ENCODE results near the gene MUS81.
"Not testable (repeated sequence)": the region's sequence is repeated elsewhere in the genome, so short reads cannot be mapped to it uniquely, and the experiment has no call there.

Gene MUS81

DNA sequence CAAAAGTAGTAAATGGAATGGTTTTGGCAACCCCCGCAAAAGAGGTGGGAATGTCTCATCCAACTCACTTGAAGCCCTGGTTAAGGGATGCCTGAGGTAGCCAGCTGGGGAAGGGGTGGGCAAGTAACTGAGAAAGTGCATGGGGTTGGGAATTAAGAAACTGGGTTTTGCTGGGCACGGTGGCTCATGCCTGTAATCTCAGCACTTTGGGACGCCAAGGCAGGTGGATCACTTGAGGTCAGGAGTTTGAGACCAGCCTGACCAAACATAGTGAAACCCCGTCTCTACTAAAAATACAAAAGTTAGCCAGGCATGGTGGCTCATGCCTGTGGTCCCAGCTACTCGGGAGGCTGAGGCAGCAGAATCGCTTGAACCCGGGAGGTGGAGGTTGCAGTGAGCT lies 11.5 kb upstream of the MUS81 start:
- not testable (repeated sequence) for DNase-seq

DNA sequence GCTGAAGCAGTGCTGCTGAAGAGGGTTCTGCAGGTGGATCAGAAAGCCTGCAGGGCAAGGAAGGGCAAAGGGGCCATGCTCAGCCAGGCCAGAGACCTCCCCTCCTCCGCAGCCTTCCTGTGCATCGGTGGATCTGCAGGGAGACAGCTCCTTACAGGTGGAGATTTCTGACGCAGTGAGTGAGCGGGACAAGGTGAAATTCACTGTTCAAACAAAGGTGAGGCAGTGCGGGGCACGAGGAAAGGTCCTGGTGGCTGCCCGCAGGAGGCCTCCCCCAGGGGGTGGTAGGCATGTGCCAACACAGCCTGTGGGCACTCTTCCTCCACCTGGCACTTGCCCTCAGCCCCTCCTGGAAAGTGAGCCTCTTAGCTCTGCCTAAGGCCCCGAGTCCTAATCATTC lies 10.9 kb upstream of the MUS81 start:
- no peak for DNase-seq

- DNase-seq, result no peak
These were observed 10.4 kb upstream of the MUS81 start for GRCh38 chr11:65849771-65850216.

- DNase-seq, result no peak
These were observed 9.8 kb upstream of the MUS81 start for GRCh38 chr11:65850217-65851082.

- DNase-seq, result no peak
These were observed 9.1 kb upstream of the MUS81 start for GRCh38 chr11:65851083-65851579.

DNA sequence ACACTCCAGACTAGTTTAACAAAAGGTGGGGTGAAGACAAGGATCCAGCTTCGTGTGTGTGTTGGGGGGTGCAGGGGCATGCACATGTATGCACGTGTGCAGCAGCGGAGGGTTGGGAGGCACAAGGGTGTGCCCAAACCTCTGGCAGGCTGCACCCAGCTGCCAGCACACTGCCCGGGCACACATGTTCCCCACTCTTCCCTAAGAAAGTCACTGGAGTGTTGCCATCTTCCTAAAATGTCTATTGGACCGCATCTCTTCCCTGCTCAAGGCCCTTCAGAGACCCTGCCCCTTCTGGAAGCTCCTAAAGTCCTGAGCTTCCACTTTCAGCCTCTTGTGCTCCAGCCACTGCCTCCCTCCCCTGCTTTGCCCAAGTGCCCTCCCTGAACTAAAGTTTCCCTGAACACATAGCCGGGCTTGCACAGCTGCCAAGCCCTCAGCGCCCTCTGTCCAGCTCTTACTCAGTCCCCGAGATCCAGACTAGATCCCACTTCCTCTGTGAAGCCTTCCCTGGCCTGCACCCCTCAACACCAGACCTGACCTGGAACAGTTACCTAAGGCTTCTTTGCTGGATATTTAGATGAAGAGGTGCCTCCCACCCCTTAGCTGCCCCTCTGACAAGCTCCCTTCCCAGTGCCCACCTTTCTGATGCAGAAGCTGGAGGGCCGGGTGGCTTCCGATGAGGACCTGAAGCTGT lies 8.3 kb upstream of the MUS81 start:
- no peak for DNase-seq

- no peak for DNase-seq
These were observed 7.6 kb upstream of the MUS81 start for GRCh38 chr11:65852508-65853245.

- no peak for DNase-seq
These were observed 6.8 kb upstream of the MUS81 start for GRCh38 chr11:65853246-65853979.

DNA sequence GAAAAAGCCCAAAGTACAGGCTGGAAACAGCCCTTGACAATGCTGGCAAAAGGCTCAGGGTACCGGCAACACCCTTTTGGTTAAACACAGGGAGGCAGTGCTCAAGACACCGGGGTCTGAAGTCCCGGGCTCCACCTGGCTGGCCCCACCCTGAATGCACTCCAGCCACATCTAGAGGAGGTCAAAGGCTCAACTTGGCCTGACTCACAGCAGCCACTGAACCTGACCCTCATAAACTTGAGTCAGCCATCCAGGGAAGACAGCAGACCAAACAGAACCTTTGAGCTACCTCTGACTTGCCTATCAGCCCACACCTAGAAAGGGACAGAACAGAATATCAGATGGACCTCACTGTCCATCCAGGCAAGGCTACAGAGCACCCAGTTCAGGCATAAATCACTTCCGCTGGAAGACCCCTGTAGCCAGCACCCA lies 6.1 kb upstream of the MUS81 start:
- DNase-seq, result no peak

- DNase-seq, result no peak
These were observed 5.1 kb upstream of the MUS81 start for GRCh38 chr11:65854852-65855837.

DNA sequence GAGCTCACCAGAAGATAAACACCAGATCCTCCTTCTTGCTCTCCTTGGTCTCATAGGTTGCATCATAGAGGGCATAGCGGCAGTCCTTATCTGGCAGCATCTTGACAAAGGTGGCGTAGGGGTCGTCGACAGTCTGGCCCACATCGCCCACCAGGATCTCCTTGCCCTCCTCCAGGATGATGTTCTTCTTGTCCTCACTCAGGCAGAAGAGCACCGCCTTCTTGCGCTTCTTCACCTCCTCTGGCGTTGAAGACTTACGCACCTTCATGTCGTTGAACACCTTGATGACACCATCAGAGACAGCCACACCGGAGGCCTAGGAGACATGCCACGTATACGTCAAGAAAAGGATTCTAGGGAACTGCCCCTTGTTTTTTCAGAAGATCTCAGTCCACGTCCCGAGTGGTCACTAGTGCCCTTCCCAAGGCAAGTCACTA lies 4.3 kb upstream of the MUS81 start:
- DNase-seq, result no peak

DNA sequence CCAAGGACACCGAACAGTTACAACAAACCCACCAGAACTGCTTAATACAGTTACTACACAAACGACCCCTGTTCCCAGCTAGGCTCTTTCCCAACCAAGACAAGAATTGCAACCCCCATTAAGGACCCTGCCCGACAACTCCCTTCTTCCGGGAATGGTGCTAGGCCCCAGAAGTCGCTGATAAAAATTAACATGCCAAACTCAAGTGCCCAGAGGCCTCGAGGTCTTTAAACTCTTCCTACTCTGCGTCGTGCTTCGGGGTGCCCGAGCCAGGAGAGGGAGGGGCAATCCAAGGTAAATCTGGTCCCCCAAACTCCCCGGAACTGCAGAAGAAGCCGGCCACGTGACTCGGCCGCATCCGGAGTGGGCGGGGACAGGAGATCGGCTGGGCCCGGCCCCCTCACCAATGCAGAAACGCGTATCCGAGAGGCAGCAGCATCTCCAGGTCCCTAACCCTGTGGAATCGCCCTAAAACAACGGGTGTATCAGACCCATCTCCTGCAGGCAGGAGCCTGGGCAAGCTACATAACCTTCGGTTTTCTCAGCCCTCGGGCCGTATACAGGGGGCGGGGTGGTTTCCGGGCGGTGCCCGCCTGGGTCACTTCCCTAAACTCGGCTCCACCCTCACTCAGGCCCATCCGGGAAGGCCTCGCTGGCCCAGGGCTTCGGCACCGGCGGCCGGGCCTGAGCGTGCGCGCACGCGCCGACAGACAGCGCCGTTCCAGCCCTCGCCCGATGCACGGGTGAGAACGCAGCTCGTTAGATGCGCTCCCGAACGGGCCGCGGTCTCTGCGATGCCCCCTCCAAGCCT lies 3.3 kb upstream of the MUS81 start:
- DNase-seq, result peak; percentile 83

DNA sequence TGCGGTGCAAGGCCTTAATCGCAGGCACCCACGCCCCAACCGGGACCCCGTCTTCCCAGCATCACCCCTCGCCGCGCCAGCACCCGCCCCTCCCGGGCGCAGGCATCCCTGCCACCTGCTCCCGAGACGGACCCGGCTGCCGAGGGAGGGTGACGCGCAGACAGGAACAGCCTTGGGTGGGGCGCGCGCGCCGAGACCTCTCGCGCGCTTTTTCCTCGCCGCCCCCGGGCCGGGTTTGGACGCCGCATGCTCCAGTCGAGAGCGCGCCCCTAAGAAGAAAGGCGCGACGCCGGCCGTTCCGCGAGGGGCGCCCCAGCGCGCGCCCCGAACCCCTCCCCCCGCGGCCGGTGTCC lies 2.8 kb upstream of the MUS81 start:
- peak; percentile 69 for DNase-seq

- peak; percentile 98 for DNase-seq
These were observed 2.2 kb upstream of the MUS81 start, which contains the start of gene CFL1 for GRCh38 chr11:65857853-65858680. CFL1 (minus strand) TSS chr11:65858180; CDS start chr11:65858099, 81 bp downstream.

DNA sequence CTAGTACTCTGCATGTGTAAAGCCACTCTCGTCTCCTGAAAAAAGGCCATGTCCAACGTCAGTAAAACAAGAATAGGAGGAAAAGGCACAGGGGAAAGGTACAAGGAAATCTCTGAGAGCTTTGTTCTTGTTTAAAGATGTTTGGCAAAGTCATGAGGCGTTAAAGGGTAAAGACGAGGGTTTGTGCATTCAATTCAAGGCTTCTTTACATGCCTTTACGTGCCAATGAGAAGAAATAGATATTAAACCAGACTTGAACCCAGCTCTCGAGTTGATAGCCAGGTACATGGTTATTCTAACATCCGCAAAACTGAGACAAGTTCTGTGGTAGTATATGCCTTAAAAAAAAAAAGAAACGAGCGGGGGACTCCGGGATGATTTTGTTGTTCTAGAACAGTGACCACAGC lies 1.5 kb upstream of the MUS81 start:
- no peak for DNase-seq

GRCh38 chr11:65859095-65859811 lies 980 bp upstream of the MUS81 start:
- peak; percentile 99 for DNase-seq

- no peak for DNase-seq
These were observed 388 bp upstream of the MUS81 start for GRCh38 chr11:65859812-65860277.

DNA sequence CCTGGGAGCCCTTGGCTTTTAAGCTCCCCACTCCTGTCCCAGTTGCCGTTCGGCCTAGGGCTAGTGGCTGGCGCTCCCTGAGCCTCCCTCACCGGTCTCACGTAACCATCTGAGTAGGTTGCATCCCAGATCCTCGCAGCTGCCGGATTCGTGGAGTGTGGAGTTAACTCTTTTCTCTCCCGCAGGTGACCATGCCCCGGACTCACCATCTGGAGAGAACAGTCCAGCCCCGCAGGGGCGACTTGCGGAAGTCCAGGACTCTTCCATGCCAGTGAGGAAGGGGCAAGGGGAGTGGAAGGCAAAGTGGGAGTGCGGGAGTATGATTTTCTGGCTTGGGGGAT lies 902 bp downstream of the MUS81 start:
- no peak for DNase-seq

Measured in activated naive CD4-positive, alpha-beta T cell treated with anti-CD3 and anti-CD28 coated beads, Interleukin-2, amount 50 U/mL, for 16 hours (primary cell).